Subcutaneous adipose tissue (tissue), 4 donors: Measurements from ENCODE around the gene CEND1. TPM values are rescaled to one million over a fixed set of nuclear protein-coding genes. Genes with fewer than 3 reads are reported as not detected.

Experiments used
- CTCF ChIP-seq: fragments of 450-650 bp; IDR thresholded peaks from one replicate; pipeline ENCODE4 v1.5.1; 2016; ENCODE audit warnings: low read depth, mild to moderate bottlenecking, control low read depth, antibody characterized with exemption, moderate library complexity
- total RNA-seq, 4 donors: library from RNA; depleted of rRNA; stranded (reverse); fragments of >200 nt; gene quantifications; one replicate each; pipeline ENCODE4 v1.1.0, GENCODE V29; 2016

The CEND1 gene
- total RNA-seq, 4 donors from 2014 or later, result not detected

GRCh38 chr11:821512-822371 is 31.9 kb upstream of the CEND1 start:
- no peak for TF ChIP-seq CTCF

GRCh38 chr11:820655-821511 is 31.0 kb upstream of the CEND1 start:
- TF ChIP-seq CTCF, result no peak

GRCh38 chr11:819943-820649 is 30.2 kb upstream of the CEND1 start:
- no peak for TF ChIP-seq CTCF

GRCh38 chr11:819129-819931 is 29.4 kb upstream of the CEND1 start:
- no peak for TF ChIP-seq CTCF

- no peak for TF ChIP-seq CTCF
These were observed 28.7 kb upstream of the CEND1 start, which contains the start of gene PNPLA2 for GRCh38 chr11:818396-819128. Gene PNPLA2 (plus strand): TSS chr11:818914. CDS start chr11:819719, 805 bp downstream.

- no peak for TF ChIP-seq CTCF
These were observed 26.5 kb upstream of the CEND1 start for GRCh38 chr11:816433-816779.
